Neural progenitor cell (in vitro differentiated cells): ENCODE results near the gene BUD23.

Experiments
- CTCF ChIP-seq: fragments of 200-600 bp; sonication (generic); IDR thresholded peaks from 2 replicates; pipeline ENCODE4 v1.5.1; 2017; ENCODE audit warnings: antibody characterized with exemption, mild to moderate bottlenecking
- EZH2 ChIP-seq: fragments of 200-600 bp; sonication (generic); IDR thresholded peaks from 2 replicates; pipeline ENCODE4 v1.6.1; 2017; ENCODE audit warnings: antibody characterized with exemption, mild to moderate bottlenecking, moderate library complexity

GRCh38 chr7:73741600-73741999 is 58.2 kb downstream of the BUD23 start:
- TF ChIP-seq CTCF: no peak
- TF ChIP-seq EZH2: no peak
